Activated T-cell treated with anti-CD3 and anti-CD28 coated beads, Interleukin-2, amount 50 U/mL, for 24 hours (primary cell): ENCODE measurements around the gene AKAP8L.
"Not testable (repeated sequence)": the region's sequence is repeated elsewhere in the genome, so short reads cannot be mapped to it uniquely, and the experiment has no call there.

Experiments
- DNase-seq: peaks from one replicate; pipeline ENCODE4 v3.0.0-alpha.2; 2020
- H3K27ac Mint-ChIP-seq: 2 replicates; pipeline ENCODE4 v1.8.0; 2020; ENCODE audit warnings: mild to moderate bottlenecking, mixed read lengths
- H3K27me3 Mint-ChIP-seq: 2 replicates; pipeline ENCODE4 v1.8.0; 2020; ENCODE audit warnings: mixed read lengths
- H3K36me3 Mint-ChIP-seq: 2 replicates; pipeline ENCODE4 v1.8.0; 2020; ENCODE audit warnings: low read depth, mixed read lengths
- H3K4me1 Mint-ChIP-seq: 2 replicates; pipeline ENCODE4 v1.8.0; 2020; ENCODE audit warnings: low read depth, mixed read lengths
- H3K4me3 Mint-ChIP-seq: 2 replicates; pipeline ENCODE4 v1.8.0; 2020; ENCODE audit warnings: mild to moderate bottlenecking, moderate library complexity, mixed read lengths
- H3K9me3 Mint-ChIP-seq: 2 replicates; pipeline ENCODE4 v1.8.0; 2020; ENCODE audit warnings: mixed read lengths

AKAP8L gene

GRCh38 chr19:15399234-15399515, 19.6 kb downstream of the AKAP8L start:
- H3K9me3 Mint-ChIP-seq = no peaks in the 10 kb centered on the region
- H3K36me3 Mint-ChIP-seq = peaks cover 91% of the 10 kb centered on the region
- no peak overlapping the region for H3K27ac Mint-ChIP-seq
- no peak overlapping the region for H3K4me3 Mint-ChIP-seq
- H3K27me3 Mint-ChIP-seq = no peaks in the 10 kb centered on the region
- H3K4me1 Mint-ChIP-seq = peaks cover 5% of the 10 kb centered on the region
- DNase-seq = no peak

GRCh38 chr19:15398501-15399233, 20.1 kb downstream of the AKAP8L start:
- no peak overlapping the region for H3K4me3 Mint-ChIP-seq
- H3K36me3 Mint-ChIP-seq = peaks cover 92% of the 10 kb centered on the region
- no peaks in the 10 kb centered on the region for H3K9me3 Mint-ChIP-seq
- no peak overlapping the region for H3K27ac Mint-ChIP-seq
- H3K27me3 Mint-ChIP-seq = no peaks in the 10 kb centered on the region
- peaks cover 5% of the 10 kb centered on the region for H3K4me1 Mint-ChIP-seq
- DNase-seq = no peak

GRCh38 chr19:15397782-15398181, 21.0 kb downstream of the AKAP8L start:
- Mint-ChIP-seq H3K27ac (no peak overlapping the region), H3K4me1 (peaks cover 7% of the 10 kb centered on the region), H3K9me3 (no peaks in the 10 kb centered on the region), H3K4me3 (no peak overlapping the region), H3K36me3 (peaks cover 92% of the 10 kb centered on the region), H3K27me3 (no peaks in the 10 kb centered on the region)
- no peak for DNase-seq

GRCh38 chr19:15397236-15397635, 21.6 kb downstream of the AKAP8L start:
- H3K4me3 Mint-ChIP-seq = no peak overlapping the region
- peak overlapping the region; percentile 52 for H3K27ac Mint-ChIP-seq
- no peak for DNase-seq
- peaks cover 7% of the 10 kb centered on the region for H3K4me1 Mint-ChIP-seq
- no peaks in the 10 kb centered on the region for H3K9me3 Mint-ChIP-seq
- H3K36me3 Mint-ChIP-seq = peaks cover 90% of the 10 kb centered on the region
- H3K27me3 Mint-ChIP-seq = no peaks in the 10 kb centered on the region

- peaks cover 7% of the 10 kb centered on the region for H3K4me1 Mint-ChIP-seq
- no peak overlapping the region for H3K4me3 Mint-ChIP-seq
- no peaks in the 10 kb centered on the region for H3K9me3 Mint-ChIP-seq
- H3K36me3 Mint-ChIP-seq = peaks cover 89% of the 10 kb centered on the region
- H3K27ac Mint-ChIP-seq = peak overlapping the region; percentile 47
- no peak for DNase-seq
- no peaks in the 10 kb centered on the region for H3K27me3 Mint-ChIP-seq
Observed at GRCh38 chr19:15396436-15396835, 22.4 kb downstream of the AKAP8L start.

- not testable (repeated sequence) for H3K4me3 Mint-ChIP-seq, H3K27ac Mint-ChIP-seq, H3K9me3 Mint-ChIP-seq, H3K27me3 Mint-ChIP-seq, DNase-seq
- Mint-ChIP-seq H3K36me3 (peaks cover 85% of the 10 kb centered on the region), H3K4me1 (peaks cover 11% of the 10 kb centered on the region)
Observed at GRCh38 chr19:15395251-15395650, 23.5 kb downstream of the AKAP8L start.

GRCh38 chr19:15394426-15394825, 24.4 kb downstream of the AKAP8L start:
- no peak for DNase-seq
- H3K27ac Mint-ChIP-seq = no peak overlapping the region
- peaks cover 83% of the 10 kb centered on the region for H3K36me3 Mint-ChIP-seq

GRCh38 chr19:15393963-15394362, 24.8 kb downstream of the AKAP8L start:
- Mint-ChIP-seq H3K9me3 (no peaks in the 10 kb centered on the region), H3K27me3 (no peaks in the 10 kb centered on the region), H3K36me3 (peaks cover 83% of the 10 kb centered on the region), H3K27ac (no peak overlapping the region), H3K4me1 (peaks cover 12% of the 10 kb centered on the region), H3K4me3 (no peak overlapping the region)
- no peak for DNase-seq

More at GRCh38 chr19:15394426-15394825, 24.4 kb downstream of the AKAP8L start:
- Mint-ChIP-seq H3K4me1 (peaks cover 11% of the 10 kb centered on the region), H3K9me3 (no peaks in the 10 kb centered on the region), H3K27me3 (no peaks in the 10 kb centered on the region), H3K4me3 (no peak overlapping the region)

GRCh38 chr19:15390814-15391213, 28.0 kb downstream of the AKAP8L start:
- Mint-ChIP-seq H3K27me3 (no peaks in the 10 kb centered on the region), H3K4me3 (no peak overlapping the region), H3K9me3 (no peaks in the 10 kb centered on the region), H3K36me3 (peaks cover 75% of the 10 kb centered on the region), H3K27ac (peak overlapping the region; percentile 7), H3K4me1 (peaks cover 10% of the 10 kb centered on the region)
- no peak for DNase-seq

GRCh38 chr19:15381864-15382263, 36.9 kb downstream of the AKAP8L start:
- Mint-ChIP-seq H3K9me3 (no peaks in the 10 kb centered on the region), H3K27me3 (no peaks in the 10 kb centered on the region), H3K4me1 (peaks cover 32% of the 10 kb centered on the region), H3K27ac (peak overlapping the region; percentile 93), H3K4me3 (no peak overlapping the region), H3K36me3 (peaks cover 40% of the 10 kb centered on the region)
- no peak for DNase-seq

- H3K4me3 Mint-ChIP-seq = peak overlapping the region; percentile 81
- H3K9me3 Mint-ChIP-seq = no peaks in the 10 kb centered on the region
- H3K27me3 Mint-ChIP-seq = no peaks in the 10 kb centered on the region
- peaks cover 36% of the 10 kb centered on the region for H3K4me1 Mint-ChIP-seq
- peak overlapping the region; percentile 93 for H3K27ac Mint-ChIP-seq
- no peak for DNase-seq
- H3K36me3 Mint-ChIP-seq = peaks cover 41% of the 10 kb centered on the region
Observed at GRCh38 chr19:15381429-15381828, 37.4 kb downstream of the AKAP8L start.

GRCh38 chr19:15379999-15380647, 38.7 kb downstream of the AKAP8L start:
- Mint-ChIP-seq H3K36me3 (peaks cover 43% of the 10 kb centered on the region), H3K4me1 (peaks cover 39% of the 10 kb centered on the region), H3K27me3 (no peaks in the 10 kb centered on the region), H3K4me3 (peak overlapping the region; percentile 96), H3K27ac (peak overlapping the region; percentile 97), H3K9me3 (no peaks in the 10 kb centered on the region)
- no peak for DNase-seq

- no peaks in the 10 kb centered on the region for H3K27me3 Mint-ChIP-seq
- peak within 1 kb of the TSS; percentile 96 for H3K4me3 Mint-ChIP-seq
- peak within 1 kb of the TSS; percentile 97 for H3K27ac Mint-ChIP-seq
- peaks cover 51% of the 10 kb centered on the region for H3K36me3 Mint-ChIP-seq
- no peaks in the 10 kb centered on the region for H3K9me3 Mint-ChIP-seq
- H3K4me1 Mint-ChIP-seq = peaks cover 43% of the 10 kb centered on the region
- DNase-seq = peak; percentile 98
Observed at GRCh38 chr19:15379083-15379998, 39.4 kb downstream of the AKAP8L start, which contains the start of gene AKAP8. Gene AKAP8, minus strand, starts transcription at chr19:15379787. Its CDS starts 56 bp downstream, at chr19:15379731.

- peak; percentile 67 for DNase-seq
- H3K9me3 Mint-ChIP-seq = no peaks in the 10 kb centered on the region
- H3K4me1 Mint-ChIP-seq = peaks cover 47% of the 10 kb centered on the region
- peak overlapping the region; percentile 96 for H3K4me3 Mint-ChIP-seq
- H3K27ac Mint-ChIP-seq = peak overlapping the region; percentile 97
- peaks cover 58% of the 10 kb centered on the region for H3K36me3 Mint-ChIP-seq
- no peaks in the 10 kb centered on the region for H3K27me3 Mint-ChIP-seq
Observed at GRCh38 chr19:15378534-15379082, 40.2 kb downstream of the AKAP8L start.
